Measurements from ENCODE around the gene PCDH8.

PCDH8 gene

DNA sequence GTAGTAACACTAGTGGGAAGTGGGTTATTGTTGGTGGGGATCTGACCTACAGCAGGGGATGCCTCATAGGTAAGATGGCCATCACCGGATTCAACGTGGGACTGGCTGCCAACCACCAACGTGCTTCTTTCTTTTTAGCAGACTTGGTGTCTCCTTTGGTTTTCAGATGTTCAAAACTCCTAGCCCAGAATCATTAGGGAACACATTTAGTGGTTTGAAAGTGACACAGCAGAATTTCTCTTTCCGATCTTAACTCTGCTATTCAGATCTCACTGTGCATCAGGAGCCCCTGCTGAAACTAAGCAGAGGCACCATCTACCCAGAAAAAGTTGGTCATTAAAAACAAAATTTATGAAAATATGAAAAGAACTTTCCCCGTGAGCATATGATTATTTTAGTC, 36.7 kb upstream of the PCDH8 start:
- H3K9me2 ChIP-seq (replicated peaks; ENCODE audit: insufficient read depth, low read length): no peaks in the 10 kb centered on the region
- no peaks in the 10 kb centered on the region for H3K79me2 ChIP-seq (ENCODE audit: insufficient read depth, low read length)
- no peaks in the 10 kb centered on the region for H3K36me3 ChIP-seq (ENCODE audit: low read length)
- H3F3A ChIP-seq (ENCODE audit: insufficient read depth): no peaks in the 10 kb centered on the region
- no peaks in the 10 kb centered on the region for H4K20me1 ChIP-seq (ENCODE audit: low read depth, low read length)
- no peak for TF ChIP-seq EZH2phosphoT487 (conservative IDR thresholded peaks at IDR 0.05; ENCODE audit: low read length)
- TF ChIP-seq, protein P1, sequence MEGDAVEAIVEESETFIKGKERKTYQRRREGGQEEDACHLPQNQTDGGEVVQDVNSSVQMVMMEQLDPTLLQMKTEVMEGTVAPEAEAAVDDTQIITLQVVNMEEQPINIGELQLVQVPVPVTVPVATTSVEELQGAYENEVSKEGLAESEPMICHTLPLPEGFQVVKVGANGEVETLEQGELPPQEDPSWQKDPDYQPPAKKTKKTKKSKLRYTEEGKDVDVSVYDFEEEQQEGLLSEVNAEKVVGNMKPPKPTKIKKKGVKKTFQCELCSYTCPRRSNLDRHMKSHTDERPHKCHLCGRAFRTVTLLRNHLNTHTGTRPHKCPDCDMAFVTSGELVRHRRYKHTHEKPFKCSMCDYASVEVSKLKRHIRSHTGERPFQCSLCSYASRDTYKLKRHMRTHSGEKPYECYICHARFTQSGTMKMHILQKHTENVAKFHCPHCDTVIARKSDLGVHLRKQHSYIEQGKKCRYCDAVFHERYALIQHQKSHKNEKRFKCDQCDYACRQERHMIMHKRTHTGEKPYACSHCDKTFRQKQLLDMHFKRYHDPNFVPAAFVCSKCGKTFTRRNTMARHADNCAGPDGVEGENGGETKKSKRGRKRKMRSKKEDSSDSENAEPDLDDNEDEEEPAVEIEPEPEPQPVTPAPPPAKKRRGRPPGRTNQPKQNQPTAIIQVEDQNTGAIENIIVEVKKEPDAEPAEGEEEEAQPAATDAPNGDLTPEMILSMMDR (IDR thresholded peaks at IDR 0.05; ENCODE audit: insufficient read depth, low read length, poor library complexity, severe bottlenecking): no peak
- no peak overlapping the region for H2AFZ ChIP-seq (ENCODE audit: low read depth, low read length, severe bottlenecking)
- H3K27me3 ChIP-seq (ENCODE audit: low read length): no peaks in the 10 kb centered on the region
- no peak overlapping the region for H3K9ac ChIP-seq (ENCODE audit: low read length)
- H3K4me3 ChIP-seq (ENCODE audit: insufficient read depth, low read length, poor library complexity, severe bottlenecking): no peak overlapping the region
- no peaks in the 10 kb centered on the region for H3K9me3 ChIP-seq (ENCODE audit: insufficient read depth, low read length)
- H3K27ac ChIP-seq (ENCODE audit: low read depth, low read length): no peak overlapping the region
- H3K4me2 ChIP-seq (ENCODE audit: low read depth, low read length, poor library complexity, severe bottlenecking): no peak overlapping the region

DNA sequence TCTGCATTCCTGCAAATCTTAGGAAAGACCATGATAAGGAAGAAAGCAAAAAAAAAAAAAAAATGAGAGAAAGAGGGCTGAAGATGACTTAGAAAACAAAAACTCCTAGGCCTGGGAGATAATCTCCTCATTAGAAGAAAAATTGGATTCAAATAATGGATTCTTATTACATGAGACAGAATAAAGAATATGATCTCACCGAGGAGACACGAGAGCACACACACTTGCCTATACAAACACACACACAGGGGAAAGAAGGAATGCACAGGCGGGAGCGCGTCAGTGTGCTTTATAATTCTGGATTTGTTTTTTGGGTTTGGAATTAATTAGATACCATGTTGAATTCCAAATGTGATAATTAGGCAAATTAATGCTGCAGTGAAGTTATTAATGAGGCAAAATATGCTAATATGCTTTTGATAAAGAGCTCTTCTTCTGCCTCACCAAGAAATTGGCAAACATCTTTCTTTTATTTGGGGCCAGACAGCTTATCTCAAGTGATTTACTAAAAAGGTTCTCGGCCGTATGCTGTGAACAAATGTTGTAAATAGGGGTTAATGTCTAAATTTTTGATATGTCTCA, 36.1 kb upstream of the PCDH8 start:
- Histone ChIP-seq H3K9me2 (replicated peaks; ENCODE audit: insufficient read depth, low read length) (no peaks in the 10 kb centered on the region), H2AFZ (ENCODE audit: low read depth, low read length, severe bottlenecking) (no peak overlapping the region), H3K9me3 (ENCODE audit: insufficient read depth, low read length) (no peaks in the 10 kb centered on the region), H3K4me3 (ENCODE audit: insufficient read depth, low read length, poor library complexity, severe bottlenecking) (no peak overlapping the region), H3K4me2 (ENCODE audit: low read depth, low read length, poor library complexity, severe bottlenecking) (no peak overlapping the region), H3K79me2 (ENCODE audit: insufficient read depth, low read length) (no peaks in the 10 kb centered on the region), H3K27ac (ENCODE audit: low read depth, low read length) (no peak overlapping the region), H3K27me3 (ENCODE audit: low read length) (no peaks in the 10 kb centered on the region), H4K20me1 (ENCODE audit: low read depth, low read length) (no peaks in the 10 kb centered on the region), H3F3A (ENCODE audit: insufficient read depth) (no peaks in the 10 kb centered on the region), H3K9ac (ENCODE audit: low read length) (no peak overlapping the region), H3K36me3 (ENCODE audit: low read length) (no peaks in the 10 kb centered on the region)
- TF ChIP-seq, protein P1 (IDR thresholded peaks at IDR 0.05; ENCODE audit: insufficient read depth, low read length, poor library complexity, severe bottlenecking): no peak
- TF ChIP-seq EZH2phosphoT487 (conservative IDR thresholded peaks at IDR 0.05; ENCODE audit: low read length): no peak

GRCh38 chr13:52882785-52883184, 34.3 kb upstream of the PCDH8 start:
- no peak overlapping the region for H2AFZ ChIP-seq (ENCODE audit: low read depth, low read length, severe bottlenecking)
- H3K4me3 ChIP-seq (ENCODE audit: insufficient read depth, low read length, poor library complexity, severe bottlenecking): no peak overlapping the region
- no peaks in the 10 kb centered on the region for H3F3A ChIP-seq (ENCODE audit: insufficient read depth)
- H3K27ac ChIP-seq (ENCODE audit: low read depth, low read length): no peak overlapping the region
- no peaks in the 10 kb centered on the region for H3K9me3 ChIP-seq (ENCODE audit: insufficient read depth, low read length)
- TF ChIP-seq, protein P1 (IDR thresholded peaks at IDR 0.05; ENCODE audit: insufficient read depth, low read length, poor library complexity, severe bottlenecking): no peak
- no peak for TF ChIP-seq EZH2phosphoT487 (conservative IDR thresholded peaks at IDR 0.05; ENCODE audit: low read length)
- H3K4me2 ChIP-seq (ENCODE audit: low read depth, low read length, poor library complexity, severe bottlenecking): no peak overlapping the region
- H4K20me1 ChIP-seq (ENCODE audit: low read depth, low read length): no peaks in the 10 kb centered on the region
- H3K27me3 ChIP-seq (ENCODE audit: low read length): no peaks in the 10 kb centered on the region
- no peaks in the 10 kb centered on the region for H3K9me2 ChIP-seq (replicated peaks; ENCODE audit: insufficient read depth, low read length)
- no peak overlapping the region for H3K9ac ChIP-seq (ENCODE audit: low read length)
- no peaks in the 10 kb centered on the region for H3K36me3 ChIP-seq (ENCODE audit: low read length)
- H3K79me2 ChIP-seq (ENCODE audit: insufficient read depth, low read length): no peaks in the 10 kb centered on the region

All from SU-DHL-6 (cell line).